Activated CD4-positive, alpha-beta T cell treated with anti-CD3 and anti-CD28 coated beads for 36 hours (primary cell): ENCODE results near the gene THSD4. TPM values are rescaled to one million over a fixed set of nuclear protein-coding genes. Genes with fewer than 3 reads are reported as not detected.

ENCODE experiments used
- ATAC-seq: fragments of 200-7000 bp; cut with Tn5 transposase; one replicate; pipeline ENCODE4 v1.10.0; 2021; ENCODE audit warnings: mild to moderate bottlenecking, moderate library complexity
- CTCF ChIA-PET: fragments of 350-600 bp; sonication (Branson Sonifier 250); formaldehyde crosslinking; loops from one replicate; lab custom pipeline; 2021; ENCODE audit warnings: antibody characterized with exemption; lab: Charles Lee
- POLR2A ChIA-PET: fragments of 350-600 bp; sonication (Branson Sonifier 250); formaldehyde crosslinking; loops from one replicate; lab custom pipeline; 2021; ENCODE audit warnings: antibody characterized with exemption, inconsistent platforms; lab: Charles Lee
- DNase-seq: peaks from one replicate; pipeline ENCODE4 v3.0.0-alpha.2; 2020
- H3K27ac Mint-ChIP-seq: one replicate; pipeline ENCODE4 v1.8.0; 2021; ENCODE audit warnings: mixed read lengths
- H3K27me3 Mint-ChIP-seq: one replicate; pipeline ENCODE4 v1.8.0; 2021; ENCODE audit warnings: mixed read lengths
- H3K36me3 Mint-ChIP-seq: one replicate; pipeline ENCODE4 v1.8.0; 2021; ENCODE audit warnings: low read depth, mixed read lengths
- H3K4me1 Mint-ChIP-seq: one replicate; pipeline ENCODE4 v1.8.0; 2021; ENCODE audit warnings: mixed read lengths
- H3K4me3 Mint-ChIP-seq: one replicate; pipeline ENCODE4 v1.8.0; 2021; ENCODE audit warnings: mild to moderate bottlenecking, moderate library complexity, mixed read lengths
- H3K9me3 Mint-ChIP-seq: one replicate; pipeline ENCODE4 v1.8.0; 2021; ENCODE audit warnings: low read depth, mixed read lengths
- intact Hi-C, 2 experiments: fragments of 100-400 bp; cut with DNase I in 1 of 2; cut with micrococcal nuclease in 1 of 2; formaldehyde crosslinking; loops; one replicate each; pipeline versions ENCODE4 v1.14.2 to v1.15.1; 2022 to 2024; cut with DNase I, micrococcal nuclease
- total RNA-seq, 2 experiments: library from RNA; stranded (reverse); gene quantifications; one replicate each; pipeline ENCODE4 v1.2.3, GENCODE V29; 2021

THSD4 gene
- total RNA-seq, 2 experiments from 2014 or later = not detected

DNA sequence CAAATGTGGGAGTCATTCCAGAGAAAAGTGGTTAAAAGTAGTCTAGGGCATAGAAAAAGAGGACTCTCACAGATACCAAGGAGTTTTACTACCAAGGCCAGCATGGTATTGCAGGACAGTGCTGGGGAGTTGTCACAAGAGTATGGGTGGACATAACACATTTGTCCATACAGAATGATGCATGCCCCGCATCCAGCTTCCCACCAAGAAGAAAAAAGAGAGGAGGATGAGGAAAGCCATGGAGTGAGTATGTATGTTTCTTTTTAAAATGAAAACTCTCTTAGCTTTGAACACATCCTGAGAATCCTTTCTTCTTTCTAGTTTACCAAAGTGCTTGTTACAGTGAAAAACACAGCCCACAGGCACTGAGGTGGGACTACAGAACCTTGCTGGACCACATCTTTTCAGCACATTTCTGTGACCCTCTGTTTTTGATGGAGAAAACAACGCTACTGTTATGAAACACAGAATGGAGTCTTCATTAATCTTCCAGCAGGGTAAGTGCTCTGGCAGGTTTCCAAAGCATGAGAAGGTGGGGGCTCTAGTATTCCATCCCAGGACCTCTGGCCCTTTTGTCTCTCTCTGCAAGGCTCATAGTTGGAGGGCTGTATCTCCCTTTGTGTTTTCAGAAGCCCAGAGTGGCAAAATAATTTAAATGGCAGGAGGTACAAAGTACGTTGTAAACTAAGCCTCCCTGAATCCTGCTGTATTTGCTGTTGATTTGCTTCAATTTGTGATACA is 707.8 kb downstream of the THSD4 start:
- H3K4me1 Mint-ChIP-seq = no peaks in the 10 kb centered on the region
- H3K4me3 Mint-ChIP-seq = no peak overlapping the region
- H3K36me3 Mint-ChIP-seq = peaks cover 60% of the 10 kb centered on the region
- ATAC-seq (no peak), DNase-seq (no peak)
- ChIA-PET POLR2A (no interaction called here), CTCF (no interaction called here)
- intact Hi-C loops = no loop called here
- no peak overlapping the region for H3K27ac Mint-ChIP-seq
- H3K27me3 Mint-ChIP-seq = no peaks in the 10 kb centered on the region
- H3K9me3 Mint-ChIP-seq = peaks cover 38% of the 10 kb centered on the region

DNA sequence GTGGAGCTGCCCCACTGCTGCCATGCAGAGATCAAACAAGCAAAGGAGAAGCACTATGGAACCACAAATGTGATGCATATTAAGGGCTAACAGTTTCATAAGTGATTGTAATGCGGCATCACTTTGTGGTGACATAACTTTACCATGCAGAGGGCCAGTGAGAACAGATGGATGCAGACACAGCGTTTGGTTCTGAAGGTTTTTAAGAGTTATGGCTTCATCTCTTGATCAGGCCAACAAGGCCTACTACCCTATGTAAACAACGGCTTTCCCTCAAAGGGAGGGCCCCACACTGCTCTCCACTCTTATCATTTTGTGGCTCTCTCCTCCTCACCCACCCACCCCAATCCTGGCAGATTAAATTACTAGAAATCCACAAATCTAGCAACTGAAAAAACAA is 708.5 kb downstream of the THSD4 start:
- intact Hi-C loops = no loop called here
- Mint-ChIP-seq H3K36me3 (peaks cover 68% of the 10 kb centered on the region), H3K27ac (no peak overlapping the region), H3K9me3 (peaks cover 34% of the 10 kb centered on the region), H3K4me1 (no peaks in the 10 kb centered on the region), H3K27me3 (no peaks in the 10 kb centered on the region), H3K4me3 (no peak overlapping the region)
- no peak for ATAC-seq
- ChIA-PET CTCF (no interaction called here), POLR2A (no interaction called here)
- no peak for DNase-seq

DNA sequence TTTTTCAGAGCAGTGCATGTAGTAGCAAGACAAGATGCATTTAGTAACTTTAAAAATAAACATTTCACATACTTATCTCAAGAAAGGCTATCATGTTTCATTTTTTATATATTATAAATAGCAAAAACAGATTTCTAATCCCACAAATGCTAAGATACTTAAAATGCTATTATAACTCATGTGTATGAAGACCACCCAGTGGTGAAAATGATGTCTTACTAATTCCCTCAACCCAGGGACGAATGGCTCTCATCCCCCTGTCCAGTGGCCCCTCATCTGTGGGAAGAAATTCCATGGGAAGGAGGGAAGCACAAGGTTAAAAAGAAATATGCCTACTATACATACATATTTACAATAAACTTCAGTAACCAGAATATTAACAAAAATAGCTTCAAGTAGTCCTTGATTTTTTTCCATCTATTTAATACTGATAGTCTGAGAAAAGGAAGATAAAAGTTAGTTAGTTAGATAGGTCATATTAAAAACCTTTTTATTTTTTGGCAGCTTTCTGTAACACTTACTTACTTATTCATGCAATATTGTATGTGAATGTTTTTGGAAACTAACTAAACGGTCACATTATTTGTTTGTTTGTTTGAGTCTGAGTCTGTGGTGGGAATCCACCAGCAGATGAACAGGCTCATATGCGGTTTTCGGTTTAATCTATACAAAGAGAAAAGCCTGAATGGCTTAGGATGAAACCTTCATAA is 709.9 kb downstream of the THSD4 start:
- ChIA-PET POLR2A (no interaction called here), CTCF (interaction anchor here (1.0 kb wide), 1 partner anchor 12 kb away, joined by 3 read pairs; no protein-coding TSS in a partner anchor)
- H3K4me1 Mint-ChIP-seq = no peaks in the 10 kb centered on the region
- intact Hi-C loops = no loop called here
- no peaks in the 10 kb centered on the region for H3K27me3 Mint-ChIP-seq
- peaks cover 79% of the 10 kb centered on the region for H3K36me3 Mint-ChIP-seq
- H3K9me3 Mint-ChIP-seq = peaks cover 28% of the 10 kb centered on the region
- H3K4me3 Mint-ChIP-seq = no peak overlapping the region
- no peak for DNase-seq
- H3K27ac Mint-ChIP-seq = no peak overlapping the region
- ATAC-seq = no peak

DNA sequence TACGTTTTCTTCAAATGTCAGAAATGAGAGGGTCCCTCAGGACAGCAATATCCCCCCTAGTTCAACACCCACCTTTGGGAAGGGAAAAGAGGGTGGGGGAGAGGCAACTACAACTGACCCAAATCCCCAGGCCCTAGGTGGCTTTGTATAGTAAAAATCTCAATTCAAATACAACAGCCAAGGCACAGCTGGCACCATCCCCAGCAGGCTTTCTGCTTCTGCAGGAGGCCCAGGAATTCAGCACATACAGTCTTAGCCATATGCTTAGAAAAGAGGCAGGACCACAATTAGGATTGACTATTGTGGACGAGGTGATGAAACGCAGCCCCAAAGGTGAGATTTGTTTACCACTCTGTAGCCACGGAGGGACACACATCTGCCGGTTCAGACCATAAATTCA is 710.9 kb downstream of the THSD4 start:
- ChIA-PET CTCF (interaction anchor here (1.0 kb wide), 1 partner anchor 11 kb away, joined by 3 read pairs; no protein-coding TSS in a partner anchor), POLR2A (no interaction called here)
- Mint-ChIP-seq H3K27me3 (no peaks in the 10 kb centered on the region), H3K4me1 (no peaks in the 10 kb centered on the region), H3K9me3 (peaks cover 21% of the 10 kb centered on the region), H3K36me3 (peaks cover 81% of the 10 kb centered on the region), H3K27ac (no peak overlapping the region), H3K4me3 (no peak overlapping the region)
- intact Hi-C loops = no loop called here
- DNase-seq (no peak), ATAC-seq (no peak)

- no peak for ATAC-seq
- Mint-ChIP-seq H3K4me3 (no peak overlapping the region), H3K9me3 (no peaks in the 10 kb centered on the region), H3K27ac (no peak overlapping the region), H3K4me1 (no peaks in the 10 kb centered on the region), H3K27me3 (no peaks in the 10 kb centered on the region), H3K36me3 (peaks cover 47% of the 10 kb centered on the region)
- DNase-seq = no peak
- POLR2A ChIA-PET = interaction anchor here (0.6 kb wide), 1 partner anchor 13 kb away, joined by 3 read pairs; no protein-coding TSS in a partner anchor
- intact Hi-C loops = no loop called here
- CTCF ChIA-PET = no interaction called here
Observed at GRCh38 chr15:71830981-71831380, 715.7 kb downstream of the THSD4 start.

Other genes with a start within 250 kb of the THSD4 start
- gene THAP10, start 223.0 kb upstream of the THSD4 start, total RNA-seq = under 1 TPM; 0.12 to 0.27 TPM
- gene LRRC49, start 222.6 kb upstream of the THSD4 start, total RNA-seq = under 1 TPM; 0.14 to 0.62 TPM